Smooth muscle cell (in vitro differentiated cells): ENCODE data around the gene LACTB. TPM values are rescaled to one million over a fixed set of nuclear protein-coding genes. Genes with fewer than 3 reads are reported as not detected.

Experiments
- DNase-seq: peaks from one replicate; lab custom pipeline; 2025; ENCODE audit not compliant: unreplicated experiment; lab: John Stamatoyannopoulos, UW
- H2AFZ ChIP-seq: fragments of 200-600 bp; sonication (generic); 2 replicates; pipeline ENCODE4 v1.6.0; 2016; ENCODE audit warnings: antibody characterized with exemption, low read depth, mild to moderate bottlenecking
- H3F3A ChIP-seq: fragments of 200-600 bp; sonication (generic); 2 replicates; pipeline ENCODE4 v1.6.0; 2017; ENCODE audit warnings: antibody characterized with exemption, low read depth
- H3K27ac ChIP-seq: fragments of 200-600 bp; sonication (generic); 2 replicates; pipeline ENCODE4 v1.5.1; 2016; ENCODE audit warnings: low read depth, mild to moderate bottlenecking
- H3K27me3 ChIP-seq: fragments of 200-600 bp; sonication (generic); 2 replicates; pipeline ENCODE4 v1.6.1; 2016; ENCODE audit warnings: low read depth, mild to moderate bottlenecking
- H3K36me3 ChIP-seq: fragments of 200-600 bp; sonication (generic); 2 replicates; pipeline ENCODE4 v1.5.1; 2016; ENCODE audit warnings: low read depth
- H3K4me1 ChIP-seq: fragments of 200-600 bp; sonication (generic); 2 replicates; pipeline ENCODE4 v1.5.1; 2016; ENCODE audit warnings: low read depth
- H3K4me2 ChIP-seq: fragments of 200-600 bp; sonication (generic); 2 replicates; pipeline ENCODE4 v1.6.0; 2016; ENCODE audit warnings: mild to moderate bottlenecking
- H3K4me3 ChIP-seq: fragments of 200-600 bp; sonication (generic); 2 replicates; pipeline ENCODE4 v1.5.1; 2016; ENCODE audit warnings: mild to moderate bottlenecking
- H3K79me2 ChIP-seq: fragments of 200-600 bp; sonication (generic); 2 replicates; pipeline ENCODE4 v1.6.0; 2016; ENCODE audit warnings: low read depth, mild to moderate bottlenecking
- H3K9ac ChIP-seq: fragments of 200-600 bp; sonication (generic); 2 replicates; pipeline ENCODE4 v1.6.0; 2016; ENCODE audit warnings: low read depth
- H3K9me3 ChIP-seq: fragments of 200-600 bp; sonication (generic); replicated peaks from 2 replicates; pipeline ENCODE4 v1.5.1; 2016; ENCODE audit warnings: low read depth
- H4K20me1 ChIP-seq: fragments of 200-600 bp; sonication (generic); 2 replicates; pipeline ENCODE4 v1.6.0; 2016; ENCODE audit warnings: low read depth
- CTCF ChIP-seq: fragments of 200-600 bp; sonication (generic); IDR thresholded peaks from 2 replicates; pipeline ENCODE4 v1.5.1; 2017; ENCODE audit warnings: borderline replicate concordance, mild to moderate bottlenecking, antibody characterized with exemption; ENCODE audit not compliant: insufficient read depth, poor library complexity, severe bottlenecking
- WGBS: methylation state at CpG from one replicate; pipeline ENCODE4 v1.1.7; 2016; ENCODE audit warnings: low lambda C conversion rate; 5-methylcytosine and 5-hydroxymethylcytosine counted together
- polyA plus RNA-seq: library from polyadenylated mRNA; unstranded; fragments of >200 nt; fragmentation: Nextera tagmentation; extraction: Ambion mirVana; gene quantifications from 2 replicates; pipeline ENCODE4 v1.2.1, GENCODE V29; 2016
- total RNA-seq: library from RNA; depleted of rRNA; stranded (reverse); fragments of >200 nt; gene quantifications from 2 replicates; pipeline ENCODE4 v1.2.3, GENCODE V29; 2014

LACTB gene
- total and polyA plus RNA-seq, 2 experiments from 2014 or later, result 9.0 to 12.5 TPM

GRCh38 chr15:63107895-63108546 is 13.6 kb upstream of the LACTB start:
- H3K4me1 ChIP-seq, result no peaks in the 10 kb centered on the region
- DNase-seq, result no peak
- H3K36me3 ChIP-seq, result no peaks in the 10 kb centered on the region
- H2AFZ ChIP-seq, result no peak overlapping the region
- H3K9me3 ChIP-seq, result no peaks in the 10 kb centered on the region
- WGBS, result 15% methylated on average over 9 of the region's 9 CpGs
- H3K27me3 ChIP-seq, result no peaks in the 10 kb centered on the region
- no peak overlapping the region for H3K4me2 ChIP-seq
- H3K4me3 ChIP-seq, result no peak overlapping the region
- no peak for TF ChIP-seq CTCF
- H3F3A ChIP-seq, result peaks cover 15% of the 10 kb centered on the region
- H4K20me1 ChIP-seq, result no peaks in the 10 kb centered on the region
- no peaks in the 10 kb centered on the region for H3K79me2 ChIP-seq
- H3K9ac ChIP-seq, result no peak overlapping the region
- peak overlapping the region; percentile 54 for H3K27ac ChIP-seq

GRCh38 chr15:63109498-63109897 is 12.2 kb upstream of the LACTB start:
- H3K9me3 ChIP-seq, result no peaks in the 10 kb centered on the region
- WGBS, result 76% methylated on average over 2 of the region's 2 CpGs
- DNase-seq, result no peak
- no peaks in the 10 kb centered on the region for H4K20me1 ChIP-seq
- H3K79me2 ChIP-seq, result no peaks in the 10 kb centered on the region
- H3K9ac ChIP-seq, result no peak overlapping the region
- H3K4me3 ChIP-seq, result no peak overlapping the region
- H3F3A ChIP-seq, result peaks cover 15% of the 10 kb centered on the region
- no peaks in the 10 kb centered on the region for H3K27me3 ChIP-seq
- peak overlapping the region; percentile 28 for H3K27ac ChIP-seq
- no peaks in the 10 kb centered on the region for H3K4me1 ChIP-seq
- no peak for TF ChIP-seq CTCF
- H3K4me2 ChIP-seq, result peak overlapping the region; percentile 7
- H3K36me3 ChIP-seq, result no peaks in the 10 kb centered on the region
- H2AFZ ChIP-seq, result no peak overlapping the region

- no peak for TF ChIP-seq CTCF
- no peak for DNase-seq
- Histone ChIP-seq H3K79me2 (no peaks in the 10 kb centered on the region), H3K27me3 (no peaks in the 10 kb centered on the region), H3K36me3 (no peaks in the 10 kb centered on the region), H3K4me2 (peak overlapping the region; percentile 7), H3K4me1 (no peaks in the 10 kb centered on the region), H3K27ac (peak overlapping the region; percentile 39), H3F3A (peaks cover 15% of the 10 kb centered on the region), H3K9me3 (no peaks in the 10 kb centered on the region), H4K20me1 (no peaks in the 10 kb centered on the region), H3K4me3 (no peak overlapping the region), H3K9ac (no peak overlapping the region), H2AFZ (no peak overlapping the region)
- 19% methylated on average over 2 of the region's 2 CpGs for WGBS
Observed at GRCh38 chr15:63109920-63110319, 11.7 kb upstream of the LACTB start.

GRCh38 chr15:63110428-63111026 is 11.1 kb upstream of the LACTB start:
- Histone ChIP-seq H3K27ac (peak overlapping the region; percentile 39), H3K79me2 (no peaks in the 10 kb centered on the region)
- 84% methylated on average over 3 of the region's 3 CpGs for WGBS

More at GRCh38 chr15:63110428-63111026, 11.1 kb upstream of the LACTB start:
- Histone ChIP-seq H3K4me3 (no peak overlapping the region), H2AFZ (no peak overlapping the region), H3K27me3 (no peaks in the 10 kb centered on the region), H4K20me1 (no peaks in the 10 kb centered on the region), H3K4me1 (no peaks in the 10 kb centered on the region), H3K4me2 (no peak overlapping the region), H3K9ac (no peak overlapping the region), H3K9me3 (no peaks in the 10 kb centered on the region), H3F3A (peaks cover 15% of the 10 kb centered on the region), H3K36me3 (no peaks in the 10 kb centered on the region)
- no peak for TF ChIP-seq CTCF
- no peak for DNase-seq
